Activated CD8-positive, alpha-beta T cell treated with anti-CD3 and anti-CD28 coated beads, Interleukin-2, amount 10 ng/mL, durations not matched to agents 7 days and 5 days (primary cell): Measurements from ENCODE around the gene DHX36. TPM values are rescaled to one million over a fixed set of nuclear protein-coding genes. Genes with fewer than 3 reads are reported as not detected.

Source experiments
- ATAC-seq: fragments of 150-1000 bp; cut with Tn5 transposase; one replicate; pipeline ENCODE4 v1.10.0; 2021; ENCODE audit warnings: moderate library complexity
- CTCF ChIA-PET: fragments of 350-600 bp; sonication (Branson Sonifier 250); formaldehyde crosslinking; loops from one replicate; lab custom pipeline; 2021; ENCODE audit warnings: antibody characterized with exemption; lab: Charles Lee
- POLR2A ChIA-PET: fragments of 350-600 bp; sonication (Branson Sonifier 250); formaldehyde crosslinking; loops from one replicate; lab custom pipeline; 2021; ENCODE audit warnings: antibody characterized with exemption; lab: Charles Lee
- DNase-seq: peaks from one replicate; pipeline ENCODE4 v3.0.0-alpha.2; 2020
- H3K27ac Mint-ChIP-seq: one replicate; pipeline ENCODE4 v1.8.0; 2021; ENCODE audit warnings: mild to moderate bottlenecking, mixed read lengths
- H3K27me3 Mint-ChIP-seq: one replicate; pipeline ENCODE4 v1.8.0; 2021; ENCODE audit warnings: low read depth, mixed read lengths
- H3K36me3 Mint-ChIP-seq: one replicate; pipeline ENCODE4 v1.8.0; 2021; ENCODE audit warnings: low read depth, mixed read lengths
- H3K4me1 Mint-ChIP-seq: one replicate; pipeline ENCODE4 v1.8.0; 2021; ENCODE audit warnings: low read depth, mixed read lengths
- H3K4me3 Mint-ChIP-seq: one replicate; pipeline ENCODE4 v1.8.0; 2021; ENCODE audit warnings: mild to moderate bottlenecking, mixed read lengths
- H3K9me3 Mint-ChIP-seq: one replicate; pipeline ENCODE4 v1.8.0; 2022; ENCODE audit warnings: mixed read lengths; ENCODE audit not compliant: insufficient read depth
- total RNA-seq, 2 experiments: library from RNA; stranded (reverse); gene quantifications; one replicate each; pipeline ENCODE4 v1.2.3, GENCODE V29; 2021

Gene DHX36
- total RNA-seq, 2 experiments from 2014 or later = 66.7 to 67.7 TPM

DNA sequence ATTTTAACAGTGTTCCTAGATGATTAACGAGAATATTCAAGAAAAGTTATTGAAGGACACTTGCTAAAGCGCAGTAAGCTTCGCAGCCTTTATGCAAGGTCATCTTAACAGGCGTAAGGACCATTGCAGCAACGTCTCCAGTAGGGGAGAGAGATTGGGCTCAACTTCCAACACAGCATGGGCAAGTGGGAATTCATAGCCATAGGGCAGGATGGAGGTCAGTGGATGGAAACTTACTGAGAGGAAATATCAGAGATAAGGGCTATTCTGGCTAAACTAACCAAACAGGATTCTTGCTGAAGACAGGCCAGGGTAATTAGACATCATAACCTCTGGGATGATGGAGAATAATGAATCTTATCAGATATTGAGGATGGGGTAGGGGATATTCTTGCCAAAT, 82.8 kb downstream of the DHX36 start:
- CTCF ChIA-PET = interaction anchor here (1.8 kb wide), 1 partner anchor 12 kb away, joined by 3 read pairs; no protein-coding TSS in a partner anchor
- H3K36me3 Mint-ChIP-seq = peaks cover 4% of the 10 kb centered on the region
- H3K4me3 Mint-ChIP-seq = no peak overlapping the region
- no peak overlapping the region for H3K27ac Mint-ChIP-seq
- no peaks in the 10 kb centered on the region for H3K4me1 Mint-ChIP-seq
- no peak for ATAC-seq
- no peaks in the 10 kb centered on the region for H3K9me3 Mint-ChIP-seq
- POLR2A ChIA-PET = no interaction called here
- DNase-seq = no peak
- no peaks in the 10 kb centered on the region for H3K27me3 Mint-ChIP-seq

- DNase-seq (no peak), ATAC-seq (no peak)
- CTCF ChIA-PET = interaction anchor here (0.7 to 0.9 kb wide), 2 partner anchors 11 to 12 kb away, joined by 3 read pairs; no protein-coding TSS in a partner anchor
- H3K27ac Mint-ChIP-seq = no peak overlapping the region
- POLR2A ChIA-PET = no interaction called here
- H3K4me3 Mint-ChIP-seq = no peak overlapping the region
- H3K27me3 Mint-ChIP-seq = peaks cover 2% of the 10 kb centered on the region
- no peaks in the 10 kb centered on the region for H3K9me3 Mint-ChIP-seq
- no peaks in the 10 kb centered on the region for H3K36me3 Mint-ChIP-seq
- no peaks in the 10 kb centered on the region for H3K4me1 Mint-ChIP-seq
Observed at GRCh38 chr3:154240235-154240634, 84.1 kb downstream of the DHX36 start.

DNA sequence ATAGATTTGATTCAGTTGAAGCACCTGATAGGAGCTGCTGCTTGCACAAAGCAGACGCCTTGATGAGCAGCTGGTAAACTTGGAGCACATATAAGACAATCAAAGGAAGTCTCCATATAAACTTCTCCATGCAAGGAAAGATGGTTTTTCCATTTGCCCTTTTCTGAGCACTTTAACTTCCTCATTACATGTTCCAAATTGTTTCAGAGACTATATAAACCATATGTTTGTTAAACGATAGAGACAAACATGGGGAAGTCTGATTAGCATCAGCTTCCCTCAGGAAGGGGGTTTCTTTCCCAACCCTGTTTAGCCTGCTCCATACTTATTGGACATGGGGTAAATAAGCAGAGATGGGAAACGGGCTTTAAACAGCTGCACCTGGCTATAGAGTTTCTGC, 88.0 kb downstream of the DHX36 start:
- no peak overlapping the region for H3K27ac Mint-ChIP-seq
- H3K4me1 Mint-ChIP-seq = no peaks in the 10 kb centered on the region
- no peaks in the 10 kb centered on the region for H3K36me3 Mint-ChIP-seq
- no peak overlapping the region for H3K4me3 Mint-ChIP-seq
- DNase-seq (no peak), ATAC-seq (no peak)
- H3K9me3 Mint-ChIP-seq = no peaks in the 10 kb centered on the region
- POLR2A ChIA-PET = no interaction called here
- CTCF ChIA-PET = no interaction called here
- peaks cover 6% of the 10 kb centered on the region for H3K27me3 Mint-ChIP-seq

GRCh38 chr3:154235330-154235729, 89.0 kb downstream of the DHX36 start:
- ATAC-seq = no peak
- no peak overlapping the region for H3K27ac Mint-ChIP-seq
- CTCF ChIA-PET = interaction anchor here (1.7 kb wide), 1 partner anchor 17 kb away, joined by 4 read pairs; no protein-coding TSS in a partner anchor

DNA sequence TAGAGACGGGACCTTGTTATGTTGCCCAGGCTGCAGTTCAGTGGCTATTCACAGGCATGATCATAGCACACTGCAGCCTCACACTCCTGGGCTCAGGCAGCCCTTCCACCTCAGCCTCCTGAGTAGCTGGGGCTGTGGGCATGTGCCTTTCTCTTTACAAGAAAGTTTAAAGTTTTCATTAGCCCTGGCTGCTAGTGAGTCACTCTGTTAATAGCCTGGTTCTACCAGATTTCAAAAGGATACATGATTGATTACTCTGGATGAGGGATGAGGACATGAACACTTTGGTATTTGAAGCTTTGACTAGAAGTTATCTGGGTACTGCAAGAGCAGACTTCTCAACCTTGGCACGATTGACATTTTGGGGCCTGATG, 95.1 kb downstream of the DHX36 start:
- POLR2A ChIA-PET = no interaction called here
- Mint-ChIP-seq H3K4me3 (no peak overlapping the region), H3K36me3 (no peaks in the 10 kb centered on the region), H3K27me3 (peaks cover 5% of the 10 kb centered on the region), H3K27ac (no peak overlapping the region), H3K4me1 (no peaks in the 10 kb centered on the region), H3K9me3 (no peaks in the 10 kb centered on the region)
- CTCF ChIA-PET = interaction anchor here (1.1 to 1.2 kb wide), 2 partner anchors 11 to 24 kb away, joined by 3 read pairs; no protein-coding TSS in a partner anchor
- DNase-seq (no peak), ATAC-seq (no peak)

More at GRCh38 chr3:154235330-154235729, 89.0 kb downstream of the DHX36 start:
- Mint-ChIP-seq H3K36me3 (no peaks in the 10 kb centered on the region), H3K27me3 (peaks cover 6% of the 10 kb centered on the region), H3K9me3 (no peaks in the 10 kb centered on the region), H3K4me1 (no peaks in the 10 kb centered on the region), H3K4me3 (no peak overlapping the region)
- POLR2A ChIA-PET = no interaction called here
- no peak for DNase-seq

GRCh38 chr3:154228561-154229216, 95.6 kb downstream of the DHX36 start:
- H3K27ac Mint-ChIP-seq = no peak overlapping the region
- H3K27me3 Mint-ChIP-seq = peaks cover 2% of the 10 kb centered on the region
- CTCF ChIA-PET = interaction anchor here (1.1 to 1.2 kb wide), 2 partner anchors 12 to 25 kb away, joined by 3 read pairs; no protein-coding TSS in a partner anchor
- POLR2A ChIA-PET = no interaction called here
- ATAC-seq (no peak), DNase-seq (no peak)
- H3K4me3 Mint-ChIP-seq = no peak overlapping the region
- no peaks in the 10 kb centered on the region for H3K4me1 Mint-ChIP-seq
- no peaks in the 10 kb centered on the region for H3K36me3 Mint-ChIP-seq
- H3K9me3 Mint-ChIP-seq = no peaks in the 10 kb centered on the region

- no peak overlapping the region for H3K27ac Mint-ChIP-seq
- no peak for ATAC-seq
- POLR2A ChIA-PET = no interaction called here
- no peak for DNase-seq
- H3K27me3 Mint-ChIP-seq = peaks cover 5% of the 10 kb centered on the region
- no peak overlapping the region for H3K4me3 Mint-ChIP-seq
- no peaks in the 10 kb centered on the region for H3K4me1 Mint-ChIP-seq
- H3K36me3 Mint-ChIP-seq = no peaks in the 10 kb centered on the region
- H3K9me3 Mint-ChIP-seq = no peaks in the 10 kb centered on the region
- CTCF ChIA-PET = no interaction called here
Observed at GRCh38 chr3:154227531-154227930, 96.8 kb downstream of the DHX36 start.

GRCh38 chr3:154225536-154225935, 98.8 kb downstream of the DHX36 start:
- no peaks in the 10 kb centered on the region for H3K36me3 Mint-ChIP-seq
- POLR2A ChIA-PET = no interaction called here
- H3K27ac Mint-ChIP-seq = no peak overlapping the region
- no peaks in the 10 kb centered on the region for H3K4me1 Mint-ChIP-seq
- CTCF ChIA-PET = no interaction called here
- H3K9me3 Mint-ChIP-seq = no peaks in the 10 kb centered on the region
- DNase-seq (no peak), ATAC-seq (no peak)
- H3K4me3 Mint-ChIP-seq = no peak overlapping the region
- H3K27me3 Mint-ChIP-seq = peaks cover 5% of the 10 kb centered on the region

DNA sequence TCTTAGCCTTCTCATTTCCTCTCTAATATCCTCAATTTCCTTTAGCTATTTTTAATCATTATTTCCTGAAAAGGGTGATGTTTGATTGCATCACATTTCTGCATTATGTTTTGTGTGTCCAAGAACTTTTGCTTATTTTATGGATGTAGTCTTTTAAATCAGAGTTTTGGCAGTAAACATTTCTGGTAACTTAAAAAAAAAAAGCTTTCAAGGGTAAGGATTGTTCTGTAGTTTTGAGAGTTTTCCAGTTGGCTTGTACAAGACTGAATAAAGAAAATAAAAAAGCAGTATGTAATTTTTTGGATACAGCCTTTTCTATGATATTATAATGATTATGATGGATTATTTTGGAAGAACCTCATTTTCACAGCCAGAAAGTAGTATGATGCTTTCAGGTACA, 99.4 kb downstream of the DHX36 start:
- no peaks in the 10 kb centered on the region for H3K4me1 Mint-ChIP-seq

DNA sequence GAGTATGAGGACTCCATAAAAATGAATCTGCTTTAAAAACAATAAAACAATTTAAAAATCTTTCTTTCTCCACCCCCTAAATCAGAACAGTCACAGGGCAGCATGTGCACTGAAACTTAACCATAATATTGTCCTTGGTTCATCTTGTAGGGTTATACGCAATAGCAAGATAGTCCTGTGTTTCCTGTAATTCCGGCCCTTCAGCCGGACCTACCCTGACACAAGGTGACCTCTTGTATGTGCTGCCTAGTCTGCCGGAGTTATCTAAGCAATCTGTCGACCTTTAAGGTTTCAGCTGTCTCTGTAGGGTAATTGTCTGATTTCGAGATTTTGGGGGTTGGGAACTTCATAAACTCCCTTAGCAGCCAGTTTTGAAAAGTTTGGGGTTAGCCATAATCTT, 99.9 kb downstream of the DHX36 start:
- Mint-ChIP-seq H3K27ac (no peak overlapping the region), H3K36me3 (no peaks in the 10 kb centered on the region), H3K9me3 (no peaks in the 10 kb centered on the region), H3K27me3 (peaks cover 5% of the 10 kb centered on the region), H3K4me1 (no peaks in the 10 kb centered on the region), H3K4me3 (no peak overlapping the region)
- DNase-seq = no peak
- ATAC-seq = no peak
- CTCF ChIA-PET = no interaction called here
- POLR2A ChIA-PET = no interaction called here

More for the DNA sequence above, 99.4 kb downstream of the DHX36 start:
- CTCF ChIA-PET = no interaction called here
- Mint-ChIP-seq H3K36me3 (no peaks in the 10 kb centered on the region), H3K27me3 (peaks cover 5% of the 10 kb centered on the region), H3K9me3 (no peaks in the 10 kb centered on the region), H3K27ac (no peak overlapping the region), H3K4me3 (no peak overlapping the region)
- POLR2A ChIA-PET = no interaction called here
- no peak for ATAC-seq
- DNase-seq = no peak

- Mint-ChIP-seq H3K36me3 (no peaks in the 10 kb centered on the region), H3K27ac (no peak overlapping the region), H3K4me1 (no peaks in the 10 kb centered on the region), H3K27me3 (peaks cover 5% of the 10 kb centered on the region), H3K4me3 (no peak overlapping the region), H3K9me3 (no peaks in the 10 kb centered on the region)
- ATAC-seq = no peak
- CTCF ChIA-PET = no interaction called here
- no peak for DNase-seq
- POLR2A ChIA-PET = no interaction called here
Observed at GRCh38 chr3:154223519-154223918, 100.8 kb downstream of the DHX36 start.
